Ovary (tissue), 9 donors: ENCODE results near the gene TMEM269. TPM values are rescaled to one million over a fixed set of nuclear protein-coding genes. Genes with fewer than 3 reads are reported as not detected.
"Not testable (repeated sequence)": the region's sequence is repeated elsewhere in the genome, so short reads cannot be mapped to it uniquely, and the experiment has no call there.

Source experiments
- DNase-seq, 5 donors: peaks; one replicate each; pipeline ENCODE4 v3.0.0-alpha.2; 2019 to 2020
- H3K27ac ChIP-seq, 2 donors: fragments of 200-600 bp; one replicate each; pipeline versions ENCODE4 v1.5.1 to v1.8.0; 2019 to 2022
- H3K27me3 ChIP-seq: fragments of 200-600 bp; one replicate; pipeline ENCODE4 v1.8.0; 2022
- H3K36me3 ChIP-seq: fragments of 200-600 bp; sonication (generic); one replicate; pipeline ENCODE4 v1.5.1; 2019
- H3K4me1 ChIP-seq: one replicate; pipeline ENCODE4 v1.8.1; 2013; ENCODE audit warnings: mild to moderate bottlenecking, moderate library complexity; ENCODE audit not compliant: insufficient read depth
- H3K4me3 ChIP-seq: fragments of 200-600 bp; sonication (generic); one replicate; pipeline ENCODE4 v1.5.1; 2017
- H3K9me3 ChIP-seq, 2 donors: fragments of 200-600 bp in 1 of 2; sonication (generic) in 1 of 2; one replicate each; pipeline versions ENCODE4 v1.5.1 to v1.8.1; 2013 to 2019; ENCODE audit warnings: mild to moderate bottlenecking in 1 of 2, moderate library complexity in 1 of 2
- CTCF ChIP-seq, 3 donors: fragments of 450-650 bp in 2 of 3; fragments of 200-600 bp in 1 of 3; IDR thresholded peaks; one replicate each; pipeline versions ENCODE4 v1.5.1 to v1.8.0; 2016 to 2022; ENCODE audit warnings: antibody characterized with exemption in 3 of 3, mild to moderate bottlenecking in 1 of 3
- EP300 ChIP-seq: sonication (generic); formaldehyde crosslinking; IDR thresholded peaks from one replicate; pipeline ENCODE4 v1.6.1; 2017; ENCODE audit warnings: antibody characterized with exemption
- POLR2A ChIP-seq: fragments of 450-650 bp; IDR thresholded peaks from one replicate; pipeline ENCODE4 v1.6.1; 2017; ENCODE audit warnings: antibody characterized with exemption, mild to moderate bottlenecking, moderate library complexity
- WGBS, 3 donors: extraction: QIAGEN DNeasy Blood & Tissue Kit in 1 of 3; methylation state at CpG; one replicate each; pipeline versions ENCODE4 v1.1.5 to v1.1.7; 2013 to 2017; 5-methylcytosine and 5-hydroxymethylcytosine counted together
- intact Hi-C, 4 donors: fragments of 100-400 bp; cut with DNase I; formaldehyde crosslinking; loops; one replicate each; pipeline versions ENCODE4 v1.11.0 to v1.15.1; 2022 to 2023
- polyA plus RNA-seq, 2 donors: library from polyadenylated mRNA; stranded (reverse); fragments of 200-250 nt in 1 of 2; fragments of 350-450 nt in 1 of 2; fragmentation: Illumina TruSeq in 1 of 2; extraction: RNeasy Lipid Tissue Mini Kit (QIAGEN cat#74804) in 1 of 2; gene quantifications; one replicate each; pipeline ENCODE4 v1.2.3, GENCODE V29; 2013 to 2014
- total RNA-seq, 7 donors: library from RNA; depleted of rRNA in 2 of 7; stranded (reverse); fragments of >200 nt in 2 of 7; fragmentation: NEBNext Ultra II Directional in 3 of 7; extraction: Animal tissue kit (Norgen Biotek cat#: 25700) in 3 of 7; gene quantifications; one replicate each; pipeline versions ENCODE4 v1.1.0 to v1.2.4, GENCODE V29; 2016 to 2023
- donor health status: DM: no; HTN: no; CAD: no; lungs with moderate emphysema.
- donor health status: DM: no; HTN: no; CAD: no.
- donor health status: Bipolar disorder and iron deficiency.
- donor health status: DM: yes; HTN: yes; CAD: no.
- donor health status: DM: no; HTN: no; CAD: no.
- donor health status: DM: yes; HTN: yes; CAD: no.

TMEM269 gene
- total and polyA plus RNA-seq, 9 donors = 0.07 to 0.62 (median 0.31) TPM; not detected in 3

GRCh38 chr1:42750041-42750440, 34.8 kb upstream of the TMEM269 start:
- no peak for TF ChIP-seq EP300
- no peak for TF ChIP-seq CTCF (IDR thresholded peaks at IDR 0.05)
- TF ChIP-seq POLR2A = no peak
- WGBS, 3 donors = 89 to 95% (median 91%) methylated on average over 12 of the region's 12 CpGs
- Histone ChIP-seq H3K4me3 (no peak overlapping the region), H3K4me1 (no peaks in the 10 kb centered on the region), H3K27ac (no peak overlapping the region), H3K9me3 (no peaks in the 10 kb centered on the region), H3K27me3 (no peaks in the 10 kb centered on the region), H3K36me3 (no peaks in the 10 kb centered on the region)
- intact Hi-C loops = no loop called here
- DNase-seq = no peak

DNA sequence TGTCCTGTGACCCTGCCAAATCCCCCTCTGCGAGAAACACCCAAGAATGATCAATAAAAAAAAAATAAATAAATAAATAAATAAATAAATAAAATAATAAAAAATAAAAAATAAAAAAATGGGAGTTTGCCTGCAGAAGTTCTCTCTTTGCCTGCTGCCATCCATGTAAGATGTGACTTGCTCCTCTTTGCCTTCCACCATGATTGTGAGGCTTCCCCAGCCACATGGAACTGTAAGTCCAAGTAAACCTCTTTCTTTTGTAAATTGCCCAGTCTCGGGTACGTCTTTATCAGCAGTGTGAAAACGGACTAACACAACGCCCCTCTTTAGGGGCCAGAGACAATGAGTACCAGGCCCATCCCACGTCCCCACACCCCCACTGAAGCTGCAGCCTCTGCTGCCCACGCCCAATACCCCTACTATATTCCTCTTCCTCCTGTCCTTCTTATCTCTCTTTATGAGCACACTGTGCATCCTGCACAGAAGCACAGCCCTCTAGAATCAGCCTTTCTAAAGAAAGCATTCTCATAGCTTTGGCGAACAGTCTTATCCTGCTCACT, 33.2 kb upstream of the TMEM269 start:
- intact Hi-C loops, H3K27ac ChIP-seq: not testable (repeated sequence)

GRCh38 chr1:42752284-42752683, 32.5 kb upstream of the TMEM269 start:
- DNase-seq = no peak
- Histone ChIP-seq H3K4me3 (no peak overlapping the region), H3K36me3 (no peaks in the 10 kb centered on the region), H3K27me3 (no peaks in the 10 kb centered on the region), H3K9me3 (no peaks in the 10 kb centered on the region), H3K4me1 (no peaks in the 10 kb centered on the region), H3K27ac (no peak overlapping the region)
- TF ChIP-seq EP300 (no peak), CTCF (IDR thresholded peaks at IDR 0.05) (no peak), POLR2A (no peak)
- intact Hi-C loops = no loop called here
- WGBS, 3 donors = 96 to 99% (median 98%) methylated on average over 6 of the region's 6 CpGs

More for the DNA sequence above, 33.2 kb upstream of the TMEM269 start:
- DNase-seq, H3K4me3 ChIP-seq, H3K9me3 ChIP-seq, H3K36me3 ChIP-seq, H3K27me3 ChIP-seq, H3K4me1 ChIP-seq: not testable (repeated sequence)
- 88 to 96% (median 88%) methylated on average over 8 of the region's 8 CpGs for WGBS, 3 donors

DNA sequence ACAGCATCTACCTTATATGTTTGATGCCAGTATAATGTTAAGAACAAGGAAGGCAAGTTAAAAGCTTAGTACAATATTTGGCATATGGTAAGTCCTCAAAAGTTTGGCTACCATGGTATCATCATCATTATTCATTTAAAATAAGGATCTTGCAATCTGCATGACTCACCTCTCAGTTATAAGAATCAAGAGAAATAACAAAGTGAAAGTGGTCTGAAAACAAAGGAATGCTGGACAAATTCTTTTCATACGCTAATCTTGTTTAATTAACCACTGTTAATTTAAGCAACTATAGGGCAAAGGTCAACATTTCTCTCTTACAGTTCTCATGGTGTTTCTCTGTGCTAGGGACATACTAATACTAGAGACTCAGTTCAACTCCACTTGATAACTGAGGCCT, 31.7 kb upstream of the TMEM269 start:
- DNase-seq = no peak
- Histone ChIP-seq H3K36me3 (no peaks in the 10 kb centered on the region), H3K4me3 (no peak overlapping the region), H3K4me1 (no peaks in the 10 kb centered on the region), H3K27ac (no peak overlapping the region), H3K27me3 (no peaks in the 10 kb centered on the region), H3K9me3 (no peaks in the 10 kb centered on the region)
- TF ChIP-seq POLR2A (no peak), CTCF (IDR thresholded peaks at IDR 0.05) (no peak), EP300 (no peak)
- intact Hi-C loops = no loop called here
- WGBS, 3 donors = 77 to 88% (median 81%) methylated on average over 1 of the region's 1 CpG

GRCh38 chr1:42756956-42757891, 27.6 kb upstream of the TMEM269 start:
- H3K36me3 ChIP-seq = no peaks in the 10 kb centered on the region

More at GRCh38 chr1:42756956-42757891, 27.6 kb upstream of the TMEM269 start:
- no peak overlapping the region for H3K4me3 ChIP-seq
- intact Hi-C loops = no loop called here
- H3K9me3 ChIP-seq = no peaks in the 10 kb centered on the region
- DNase-seq = no peak
- H3K27ac ChIP-seq = no peak overlapping the region
- no peaks in the 10 kb centered on the region for H3K4me1 ChIP-seq
- no peak for TF ChIP-seq POLR2A
- peak in 1 of 3 donors; percentile 40 for TF ChIP-seq CTCF (IDR thresholded peaks at IDR 0.05)
- 68 to 73% (median 71%) methylated on average over 17 of the region's 17 CpGs for WGBS, 3 donors
- H3K27me3 ChIP-seq = no peaks in the 10 kb centered on the region
